OCI-LY1 (cell line): ENCODE results near the gene GUCA1A.

Experiments used
- CTCF ChIP-seq: fragments of 200-600 bp; sonication (generic), shearing (Covaris generic); IDR thresholded peaks from 2 replicates; pipeline ENCODE4 v1.5.1; 2017; ENCODE audit warnings: mild to moderate bottlenecking, antibody characterized with exemption, low read length, moderate library complexity, mixed read lengths
- EZH2 ChIP-seq: fragments of 200-600 bp; sonication (generic), shearing (Covaris generic); IDR thresholded peaks from 2 replicates; pipeline ENCODE4 v1.8.0; 2017; ENCODE audit warnings: borderline replicate concordance, mixed run types, mild to moderate bottlenecking, antibody characterized with exemption, low read length, moderate library complexity, mixed read lengths

- TF ChIP-seq CTCF (no peak), EZH2 (no peak)
These were observed 18.5 kb upstream of the GUCA1A start for GRCh38 chr6:42154461-42155209.
